ENCODE results near the gene DEFB116.

GRCh38 chr20:31308535-31309162 is at the start of gene DEFB116:
- TF ChIP-seq CTCF (IDR thresholded peaks at IDR 0.05) (no peak), ZFX (IDR thresholded peaks at IDR 0.05; ENCODE audit: borderline replicate concordance) (no peak)

All from 22Rv1 (cell line).